Activated CD4-positive, alpha-beta T cell treated with anti-CD3 and anti-CD28 coated beads, Interleukin-2, amount 50 U/mL, for 4 hours (primary cell): Measurements from ENCODE around the gene SF1.

Experiments used
- DNase-seq, 2 experiments: peaks; one replicate each; pipeline ENCODE4 v3.0.0-alpha.2; 2020

The SF1 gene

DNA sequence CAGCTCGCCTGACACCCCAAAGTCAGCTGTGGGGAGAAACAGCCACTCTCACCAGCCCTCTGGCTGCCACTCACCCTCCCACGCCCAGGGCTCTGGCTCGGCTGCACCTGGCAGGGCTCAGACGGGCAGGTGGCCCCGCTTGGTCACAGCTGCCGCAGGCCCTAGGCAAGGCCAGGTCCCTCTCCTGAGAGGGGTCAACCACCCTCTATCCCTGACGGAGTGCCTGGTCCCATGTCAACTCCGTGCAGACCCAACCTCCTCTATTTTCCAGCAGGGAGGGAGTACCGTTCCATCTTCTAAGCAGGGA lies 22.8 kb upstream of the SF1 start:
- DNase-seq = no peak

DNA sequence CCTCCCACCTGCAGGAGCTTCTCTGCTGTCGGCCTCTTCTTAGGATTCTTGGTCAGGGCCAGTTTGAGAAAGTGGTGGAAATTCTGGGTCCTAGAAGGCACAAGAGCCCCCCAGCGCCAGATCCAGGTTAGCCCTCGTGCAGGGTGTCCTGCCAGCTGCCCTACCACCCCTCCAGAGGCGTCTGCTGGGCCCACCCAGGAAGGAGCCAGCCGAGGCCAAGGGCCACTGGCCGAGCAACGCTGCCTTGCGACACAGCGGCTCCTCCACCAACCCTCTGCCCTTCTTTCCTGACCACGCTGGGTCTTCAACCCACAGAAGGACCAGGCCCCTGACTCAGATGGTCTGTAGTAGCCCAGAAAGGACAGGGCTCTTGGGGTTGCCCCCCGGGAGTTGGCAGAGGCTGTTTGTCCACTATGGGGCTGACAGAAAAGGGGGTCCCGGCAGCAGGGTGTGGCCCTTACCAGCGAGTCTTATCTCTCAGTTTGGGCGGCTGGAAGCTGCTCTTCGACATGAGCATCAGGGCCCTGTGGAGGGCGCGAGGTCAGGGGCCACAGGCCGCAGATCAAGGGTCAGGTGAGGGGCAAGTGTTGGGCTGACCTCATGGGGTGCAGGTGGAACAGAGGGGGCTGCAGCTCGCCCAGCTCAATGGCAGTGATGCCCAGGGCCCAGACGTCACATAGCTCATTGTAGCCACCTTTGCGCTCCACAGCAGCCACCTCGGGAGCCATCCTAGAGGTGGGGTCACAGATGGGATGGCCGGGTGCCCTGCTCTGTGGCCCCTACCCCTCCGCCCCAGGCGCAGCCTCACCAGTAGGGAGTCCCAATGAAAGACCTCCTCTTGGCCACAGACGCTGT lies 22.2 kb upstream of the SF1 start:
- DNase-seq = no peak

DNA sequence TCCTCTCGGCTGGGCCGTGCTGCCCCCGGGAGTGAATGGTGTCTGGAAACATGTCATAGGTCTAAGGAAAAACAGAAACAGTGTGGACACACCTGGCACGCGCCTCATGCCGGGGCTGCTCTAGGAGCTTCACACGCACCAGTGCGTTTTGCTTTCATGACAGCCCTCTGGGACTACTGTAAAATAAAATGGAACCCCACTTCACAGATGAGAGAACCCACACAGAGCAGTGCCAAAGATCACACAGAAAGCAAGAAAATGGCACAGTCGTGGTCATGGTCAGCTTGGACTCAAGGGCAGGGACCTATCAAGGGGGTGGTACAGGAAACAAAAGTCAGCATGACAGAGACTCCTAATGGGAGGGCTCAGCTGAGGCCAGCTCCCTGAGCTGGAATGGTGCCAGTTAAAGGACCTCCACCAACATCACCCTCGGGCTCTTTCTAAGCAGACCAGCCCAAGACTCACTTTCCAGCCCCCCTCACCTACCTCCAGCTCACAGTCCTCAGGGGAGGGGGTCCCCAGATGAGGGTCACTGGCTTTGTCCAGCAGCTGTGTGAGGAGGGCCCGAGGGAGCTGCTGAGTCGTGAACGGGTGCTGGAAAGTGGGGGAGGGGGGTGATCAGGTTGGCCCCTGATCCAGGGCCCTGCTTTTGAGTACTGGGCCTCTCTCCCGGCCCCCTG lies 21.4 kb upstream of the SF1 start:
- no peak for DNase-seq

DNA sequence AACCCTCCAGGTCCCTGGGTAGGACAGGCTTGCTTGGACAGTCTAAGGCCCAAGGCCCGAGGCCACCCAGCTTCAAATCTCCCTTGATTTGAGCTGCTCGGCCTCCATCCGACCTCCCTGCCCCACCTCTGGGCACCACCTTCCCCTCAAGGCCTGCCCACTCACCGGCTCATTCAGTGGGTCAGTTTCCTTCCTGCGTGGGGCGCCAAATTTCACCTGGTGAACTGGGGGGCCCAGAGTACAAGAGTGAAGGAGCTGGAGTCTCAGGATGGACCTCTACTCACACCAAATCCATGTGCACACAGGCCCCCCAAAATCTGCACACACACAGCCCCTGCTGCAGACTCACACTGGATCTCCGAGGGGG lies 20.9 kb upstream of the SF1 start:
- DNase-seq = no peak

DNA sequence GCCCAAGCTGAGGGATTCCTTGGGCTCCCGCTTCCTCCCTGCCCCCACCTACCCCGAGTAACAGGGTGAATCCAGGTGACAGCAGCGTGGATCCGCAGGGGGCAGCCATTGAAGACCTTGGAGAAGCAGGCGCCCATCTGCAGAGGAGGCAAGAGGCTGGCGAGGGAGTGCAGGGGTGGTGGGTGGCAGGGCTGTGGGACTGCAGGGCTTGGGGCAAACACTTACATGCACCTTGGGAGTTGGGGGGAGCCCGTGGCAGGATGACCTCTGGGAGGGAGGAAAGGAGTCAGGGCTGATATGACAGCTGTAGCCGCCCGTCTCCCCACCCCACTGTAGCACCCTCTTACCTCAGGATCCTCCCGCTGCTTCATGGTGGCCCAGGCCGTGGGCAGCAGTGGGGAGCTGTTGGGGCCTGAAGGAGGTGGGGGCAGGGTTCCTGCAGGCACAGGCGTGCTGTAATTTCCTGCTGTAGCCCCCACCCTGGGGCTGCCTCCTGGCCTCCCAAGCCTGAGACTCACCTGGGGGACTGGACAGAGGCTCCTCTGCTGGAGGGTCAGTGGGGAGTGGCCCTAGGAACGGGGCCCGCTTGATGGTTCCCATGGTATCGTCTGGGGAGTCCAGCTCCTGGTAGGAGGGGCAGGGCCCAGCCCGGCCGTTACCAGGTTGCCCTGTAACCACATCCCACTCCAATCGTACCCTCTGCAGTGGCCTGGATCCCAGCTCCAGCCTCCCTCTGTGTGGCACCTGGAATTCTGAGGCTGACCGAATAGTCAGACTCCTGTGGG lies 18.6 kb upstream of the SF1 start:
- no peak for DNase-seq

DNA sequence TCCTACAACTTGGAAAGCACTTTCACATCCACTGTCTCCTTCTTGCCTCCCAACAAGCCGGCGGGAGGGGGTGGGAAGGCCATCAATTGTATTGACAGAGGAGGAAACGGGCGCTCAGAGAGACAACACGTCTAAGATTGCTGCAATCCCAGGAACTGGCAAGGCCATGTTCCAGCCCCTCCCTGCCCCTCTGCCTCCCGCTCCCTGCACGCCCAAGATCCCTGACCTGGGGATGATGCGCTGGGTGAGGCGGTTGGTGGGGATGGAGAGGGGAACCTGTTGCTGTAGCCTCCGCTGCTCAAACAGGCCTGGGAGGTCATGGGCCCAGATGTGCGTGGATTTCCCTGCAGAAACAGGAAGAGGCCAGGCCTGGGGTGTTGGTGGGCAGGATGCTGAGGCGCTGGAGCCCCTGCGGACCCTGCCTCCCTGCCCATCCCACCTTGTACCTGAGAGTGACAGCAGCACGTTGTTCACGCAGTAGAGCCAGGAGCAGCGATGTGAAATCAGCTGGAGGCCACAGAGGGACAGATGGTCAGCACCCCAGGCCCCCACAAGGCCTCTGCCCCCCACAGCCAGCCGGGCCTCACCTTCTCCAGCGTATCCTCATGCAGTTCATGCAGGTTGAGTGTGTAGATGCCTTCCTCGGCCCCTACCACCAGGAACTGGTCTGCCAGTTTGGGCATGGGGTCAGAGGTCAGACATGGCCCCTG lies 17.9 kb upstream of the SF1 start:
- no peak for DNase-seq

DNA sequence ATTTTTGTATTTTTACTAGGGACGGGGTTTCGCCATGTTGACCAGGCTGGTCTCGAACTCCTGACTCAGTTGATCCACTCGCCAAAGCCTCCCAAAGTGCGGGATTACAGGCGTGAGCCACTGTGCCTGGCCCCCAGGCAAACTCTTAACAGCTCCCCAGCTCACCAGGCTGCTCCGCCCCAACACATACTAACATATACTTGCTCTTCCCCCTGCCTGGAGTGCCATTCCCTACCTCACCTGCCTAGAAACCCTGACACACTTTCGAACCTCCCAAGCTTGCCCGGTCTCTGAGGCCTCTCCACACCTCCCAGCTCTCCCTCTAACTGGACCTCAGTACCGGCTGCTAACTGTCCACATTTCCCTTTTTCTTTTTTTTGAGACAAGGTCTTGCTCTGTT lies 16.2 kb upstream of the SF1 start:
- DNase-seq = no peak

DNA sequence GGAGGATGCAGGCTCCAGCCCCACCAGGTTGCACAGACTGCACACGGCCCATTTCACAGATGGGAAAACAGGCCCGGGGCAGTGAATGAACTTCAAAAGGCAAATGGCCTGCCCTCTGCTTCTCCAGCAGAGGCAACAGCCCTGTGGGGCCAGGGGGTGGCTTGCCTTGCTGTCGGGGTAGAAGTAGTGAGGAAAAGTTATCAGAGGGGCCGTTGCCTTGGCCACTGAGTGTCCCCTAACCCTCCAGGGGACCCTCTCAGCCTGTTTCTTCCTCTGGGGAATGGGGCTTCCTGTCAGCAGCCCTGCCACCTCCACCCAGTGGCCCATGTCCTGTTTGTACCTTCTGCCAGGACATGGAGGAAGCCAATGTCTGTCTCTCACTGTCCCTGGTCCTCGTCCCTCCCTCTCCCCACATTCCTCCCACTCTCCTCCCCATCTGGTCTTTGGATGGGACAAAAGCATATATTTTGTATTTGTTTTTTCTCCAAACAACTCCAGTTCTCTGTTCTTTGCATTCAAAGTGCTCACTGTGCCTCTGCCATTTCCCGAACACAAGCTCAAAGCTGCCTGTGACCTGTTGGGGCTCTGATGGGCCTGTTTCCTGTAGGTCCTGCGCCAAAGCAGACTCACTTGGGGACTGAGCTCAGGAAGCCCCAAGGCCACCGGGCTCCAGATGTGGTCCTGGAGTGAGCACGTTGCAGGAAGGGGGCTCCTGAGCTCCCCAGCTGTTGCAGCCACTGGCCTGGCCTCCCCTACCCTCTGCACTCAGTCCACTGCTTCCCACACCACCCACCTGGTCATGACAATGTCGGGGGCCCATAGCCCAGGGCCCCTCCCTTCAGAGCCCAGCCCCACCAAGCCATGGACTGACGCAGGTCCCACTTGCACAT lies 15.2 kb upstream of the SF1 start:
- DNase-seq = no peak

DNA sequence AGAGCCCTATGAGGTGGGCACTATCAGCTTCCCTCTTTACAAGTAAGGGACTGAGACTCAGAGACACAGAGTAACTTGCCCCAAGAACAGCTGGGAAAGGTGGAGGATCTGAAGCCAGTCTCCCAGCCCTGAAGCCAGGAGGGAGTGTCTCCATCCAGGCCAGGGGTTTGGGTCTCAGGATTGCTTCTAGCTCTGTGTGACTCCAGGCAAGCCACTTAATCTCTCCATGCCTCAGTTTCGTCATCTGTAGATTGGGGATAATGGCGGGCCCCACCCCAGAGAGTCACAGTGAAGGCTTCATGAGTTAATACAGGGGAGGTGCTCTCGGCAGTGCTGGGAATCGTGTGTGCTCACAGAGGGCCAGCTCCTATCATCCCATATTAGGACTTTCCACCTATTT lies 14.1 kb upstream of the SF1 start:
- no peak for DNase-seq

DNA sequence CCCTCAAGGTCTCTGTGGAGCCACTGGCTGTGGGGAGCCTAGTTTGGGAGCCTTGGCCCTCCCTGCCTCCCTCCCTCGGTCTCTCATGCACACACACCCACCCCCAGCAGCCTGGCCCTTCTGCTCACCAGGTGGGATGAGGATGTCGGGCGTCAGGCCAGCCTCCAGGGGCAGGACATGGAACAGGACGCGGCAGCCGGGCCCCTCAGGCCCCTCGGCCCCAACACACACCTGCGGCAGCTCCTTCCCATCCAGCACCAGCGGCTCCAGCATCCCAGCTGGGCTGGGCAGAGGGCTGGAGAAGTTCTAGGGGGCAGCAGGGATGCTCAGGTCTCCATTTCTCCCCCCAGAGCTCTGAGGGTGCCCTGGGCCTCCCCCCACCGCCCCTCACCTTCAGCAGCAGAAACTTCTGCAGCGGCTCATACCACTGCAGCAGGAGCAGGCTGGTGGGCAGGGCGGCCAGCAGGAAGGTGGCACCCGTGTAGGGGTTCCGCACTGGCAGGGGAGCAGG lies 13.5 kb upstream of the SF1 start:
- no peak for DNase-seq

DNA sequence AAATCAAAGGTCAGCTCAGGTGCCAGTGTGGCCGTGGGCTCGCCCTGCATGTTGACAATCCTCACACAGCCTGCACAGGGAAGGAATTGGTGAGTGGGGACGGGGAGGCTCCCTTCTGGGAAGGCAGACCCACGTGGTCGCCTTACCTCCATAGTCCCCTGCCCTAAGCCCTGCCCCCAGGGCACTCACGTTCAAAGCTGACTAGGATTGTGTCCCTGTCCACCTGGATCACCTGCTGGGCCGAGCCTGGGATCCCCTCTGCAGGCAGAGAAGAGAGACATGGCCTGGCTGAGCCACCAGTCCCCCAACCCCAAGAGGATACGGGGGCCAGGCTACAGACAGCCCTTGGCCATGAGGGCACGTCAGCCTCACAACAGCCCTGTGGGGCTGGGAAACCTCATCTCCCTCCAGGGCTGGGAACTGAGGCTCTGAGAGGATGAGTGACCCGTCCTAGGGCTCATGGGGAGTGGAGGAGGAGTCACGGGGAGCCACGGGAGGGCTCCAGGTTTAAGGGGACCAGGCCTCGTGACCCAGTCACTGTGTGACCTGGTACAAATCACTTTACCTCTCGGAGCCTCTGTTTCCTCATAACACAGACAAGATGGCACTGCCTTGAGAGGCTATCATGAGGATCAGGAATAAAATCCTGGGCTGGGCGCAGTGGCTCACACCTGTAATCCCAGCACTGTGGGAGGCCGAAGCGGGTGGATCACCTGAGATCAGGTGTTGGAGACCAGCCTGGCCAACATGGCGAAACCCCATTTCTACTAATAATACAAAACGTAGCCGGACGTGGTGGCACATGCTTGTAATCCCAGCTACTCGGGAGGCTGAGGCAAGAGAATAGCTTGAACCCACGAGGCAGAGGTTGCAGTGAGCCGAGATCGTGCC lies 12.1 kb upstream of the SF1 start:
- no peak for DNase-seq

DNA sequence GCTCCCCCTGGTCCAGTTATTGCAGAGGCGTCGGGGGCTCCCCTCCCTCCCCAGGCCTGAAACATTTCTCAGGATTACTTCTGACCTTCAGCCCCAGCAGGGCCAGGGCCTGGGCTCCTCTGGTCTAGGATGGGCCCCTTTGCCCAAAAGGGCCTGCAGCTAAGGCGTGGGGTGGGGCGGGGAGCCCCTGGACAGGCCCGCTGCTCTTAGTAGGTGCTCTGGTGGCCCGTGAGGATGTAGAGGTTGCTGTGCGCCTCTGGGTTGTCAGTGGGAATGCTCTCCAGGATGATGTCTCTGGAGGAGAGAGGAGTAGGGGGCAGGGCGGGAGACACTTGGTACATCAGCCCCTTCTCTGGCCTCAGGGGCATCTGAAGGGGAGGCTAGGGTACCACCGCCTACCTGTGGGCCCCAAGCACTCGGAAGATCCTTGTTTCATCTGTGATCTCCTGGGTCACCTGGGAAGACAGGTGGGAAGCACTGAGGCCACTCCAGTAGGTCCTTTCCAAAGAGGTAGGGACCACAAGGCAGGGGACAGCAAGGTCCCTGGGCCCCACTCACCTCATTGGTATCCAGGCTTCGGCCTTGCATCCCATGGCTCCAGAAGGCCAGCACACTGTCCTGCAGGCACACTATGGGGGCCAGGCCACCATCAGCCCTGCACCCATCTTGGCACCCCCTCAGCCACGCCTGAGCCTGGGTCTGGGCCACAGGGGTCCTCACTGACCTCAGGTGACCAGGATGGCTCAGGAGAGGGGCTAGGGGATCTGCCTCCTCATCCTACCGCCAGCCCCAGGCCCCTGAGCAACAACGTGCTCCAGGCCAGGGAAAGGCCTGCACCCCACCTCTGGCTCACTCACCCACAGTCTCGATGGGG lies 11.2 kb upstream of the SF1 start:
- DNase-seq = no peak

DNA sequence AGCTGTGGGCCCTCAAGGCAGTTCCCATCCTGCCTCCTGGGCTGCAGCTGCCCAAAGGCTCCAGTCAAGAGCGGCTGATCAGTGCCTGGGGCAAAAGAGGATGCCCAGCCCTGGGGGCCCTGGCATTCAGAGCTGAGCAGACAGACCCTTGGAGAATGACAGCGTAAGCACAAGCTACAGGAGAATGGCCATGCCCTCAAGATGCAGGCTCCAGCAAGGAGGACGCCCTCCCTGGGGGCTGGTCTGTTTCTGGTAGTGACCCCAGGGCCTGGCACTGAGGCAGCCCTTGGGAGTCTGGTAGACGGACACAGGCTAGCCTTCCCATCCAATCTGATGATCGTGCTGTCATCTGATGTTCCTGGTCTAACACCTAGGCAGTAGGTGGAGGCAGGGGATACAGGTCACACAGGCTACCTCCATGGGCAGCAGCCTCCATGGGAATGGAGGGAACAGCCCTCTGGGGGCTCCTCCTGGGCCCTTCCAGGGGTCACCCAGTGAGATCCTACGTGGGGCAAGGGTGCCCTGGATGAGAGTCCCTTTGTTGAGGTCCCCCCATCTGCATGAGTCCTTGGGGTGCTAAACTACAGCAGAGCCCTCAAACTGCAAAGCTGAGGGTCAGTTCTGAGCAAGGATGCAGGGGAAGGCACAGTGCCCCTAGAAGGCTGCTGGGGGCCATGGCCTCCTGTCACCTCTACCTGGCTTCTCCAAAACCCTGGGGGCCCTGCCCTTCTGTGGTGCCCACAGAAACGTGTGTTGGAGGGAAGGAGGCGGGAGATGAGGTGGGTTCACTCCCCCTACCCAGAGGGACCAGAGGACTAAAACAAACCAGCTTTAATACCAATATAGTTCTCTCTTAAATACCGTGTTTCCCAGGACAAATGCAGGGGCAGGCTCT lies 10.2 kb upstream of the SF1 start:
- no peak for DNase-seq

DNA sequence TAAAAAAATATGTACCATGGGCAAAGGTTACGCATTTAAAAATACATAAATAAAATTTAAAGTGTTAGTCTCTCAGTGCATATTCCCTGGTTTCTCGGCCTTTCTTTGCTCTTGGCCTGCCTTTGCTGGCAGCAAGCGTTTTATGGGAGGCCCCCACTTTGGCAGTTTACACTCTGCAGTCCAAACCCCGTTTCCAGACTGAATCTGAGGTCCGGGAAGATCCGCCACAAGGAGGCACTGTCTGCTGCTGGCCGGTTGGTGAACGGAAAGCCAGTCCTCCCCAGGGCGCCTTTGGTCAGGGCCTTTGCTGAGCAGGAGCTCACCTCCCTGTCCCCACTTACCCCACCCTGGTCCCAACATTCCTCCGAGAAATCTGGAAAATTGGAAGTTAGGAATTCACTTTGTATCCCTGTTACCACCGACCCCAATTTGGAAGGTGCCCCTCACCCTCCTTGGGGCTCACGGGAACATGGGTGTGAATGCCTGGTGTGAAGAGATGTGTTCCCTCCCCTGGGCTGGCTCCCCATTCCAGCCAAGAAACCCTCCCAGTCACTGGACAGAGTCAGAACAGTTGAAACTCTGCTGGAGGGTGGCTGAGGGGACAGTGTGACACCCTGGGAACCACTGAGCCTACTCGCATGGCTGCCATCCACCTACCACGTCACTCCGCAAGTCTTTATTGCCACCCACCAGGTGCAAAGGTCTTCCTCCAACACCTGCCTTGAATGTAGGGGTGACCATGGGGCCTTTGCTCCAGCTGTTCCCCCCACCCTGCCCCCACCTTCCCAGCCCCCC lies 9.4 kb upstream of the SF1 start:
- peak; percentile 54 to 60 for DNase-seq

DNA sequence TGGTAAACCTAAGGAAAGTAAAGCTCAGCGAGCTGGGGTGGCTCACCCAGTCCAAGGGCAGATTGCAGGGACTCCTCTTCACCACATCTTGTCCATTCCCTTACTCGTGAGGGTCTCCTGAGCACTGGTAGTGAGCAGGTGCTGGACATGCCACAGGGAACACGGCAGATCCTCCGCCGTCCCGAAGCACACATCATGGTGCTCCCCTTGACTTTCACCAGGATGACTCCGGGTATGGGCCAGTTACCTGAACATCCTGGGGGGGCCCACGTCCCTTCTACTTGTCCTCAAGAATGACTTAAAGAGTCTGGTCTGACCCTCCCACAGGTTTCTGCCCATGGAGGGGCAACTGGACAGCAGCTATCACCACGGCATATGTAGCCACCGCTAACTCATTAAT lies 8.0 kb upstream of the SF1 start:
- DNase-seq = no peak

DNA sequence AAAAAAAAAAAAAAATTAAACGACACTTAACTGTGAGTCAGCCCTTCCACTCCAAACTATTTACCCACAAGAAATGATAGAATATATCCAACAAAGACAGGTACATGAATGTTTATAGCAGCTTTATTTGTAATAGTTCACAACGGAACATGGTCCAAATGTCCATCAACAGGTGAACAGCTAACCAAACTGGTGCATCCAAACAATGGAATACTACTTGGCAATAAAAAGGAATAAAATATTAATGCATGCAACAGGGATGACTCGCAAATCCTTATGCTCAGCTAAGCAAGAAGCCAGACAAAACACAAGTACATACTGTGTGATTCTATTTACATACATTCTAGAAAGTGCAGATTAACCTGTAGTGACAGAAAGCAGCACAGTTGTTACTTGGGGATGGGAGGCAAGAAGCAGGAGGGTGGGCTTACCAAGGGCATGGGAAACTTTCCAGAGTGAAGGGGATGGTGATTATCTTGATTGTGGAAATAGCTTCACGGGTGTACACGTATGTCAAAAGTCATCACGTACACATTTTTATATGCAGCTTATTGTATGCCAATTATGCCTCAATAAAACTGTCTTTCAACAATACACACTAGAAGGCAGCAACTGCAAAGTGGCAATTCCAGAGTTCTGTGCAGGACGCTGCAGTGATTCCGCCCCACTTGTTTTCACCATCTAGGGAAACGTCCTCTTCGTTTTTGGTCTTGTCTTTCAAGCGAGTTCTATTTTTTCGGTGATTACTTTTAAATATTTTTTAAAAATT lies 6.7 kb upstream of the SF1 start:
- no peak for DNase-seq

DNA sequence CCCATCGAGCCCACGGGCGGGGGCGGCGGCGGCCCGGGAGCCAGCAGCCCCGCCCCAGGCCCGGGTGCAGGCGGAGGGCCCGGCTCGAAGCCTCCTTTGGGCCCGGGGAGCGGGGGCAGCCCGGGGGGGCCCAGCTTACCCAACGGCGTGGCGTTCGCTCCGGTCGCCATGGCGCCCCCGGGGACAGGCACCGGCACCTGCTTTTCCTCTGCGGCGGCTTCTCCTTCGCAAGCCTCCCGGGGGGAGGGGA lies 194 bp downstream of the SF1 start:
- DNase-seq = no peak
